ENCODE results near the gene MTMR12. TPM values are rescaled to one million over a fixed set of nuclear protein-coding genes. Genes with fewer than 3 reads are reported as not detected.

MTMR12 gene
- total and polyA plus RNA-seq, 4 donors, result 7.8 to 43.3 (median 23.8) TPM

GRCh38 chr5:32319926-32320543 is 7.3 kb upstream of the MTMR12 start:
- ATAC-seq (ENCODE audit: insufficient read depth, low FRiP score) (no peak), DNase-seq (no peak)
- H3K4me1 ChIP-seq (ENCODE audit: control insufficient read depth in 5 of 5, insufficient read depth in 5 of 5, low read length in 5 of 5), result peaks cover 0 to 5% (median 0%) of the 10 kb centered on the region in 5 donors
- peaks cover 0 to 3% (median 0%) of the 10 kb centered on the region in 4 donors for H3K9me3 ChIP-seq (ENCODE audit: control insufficient read depth in 4 of 4, insufficient read depth in 3 of 4, low read length in 3 of 4)
- H3K9ac ChIP-seq (ENCODE audit: insufficient read depth in 1 of 2, low read length in 2 of 2), result no peak overlapping the region
- no peak overlapping the region for H3K27ac ChIP-seq (ENCODE audit: low read depth in 1 of 2, low read length in 1 of 2)
- no peaks in the 10 kb centered on the region for H3K36me3 ChIP-seq (ENCODE audit: control insufficient read depth in 4 of 4, insufficient read depth in 4 of 4, low read length in 4 of 4)
- no peak overlapping the region for H3K4me3 ChIP-seq
- no peak for TF ChIP-seq CTCF (IDR thresholded peaks at IDR 0.05; ENCODE audit: control extremely low read depth, extremely low read depth)
- no peaks in the 10 kb centered on the region for H3K27me3 ChIP-seq (ENCODE audit: control insufficient read depth in 3 of 3, insufficient read depth in 3 of 3, low read length in 2 of 3)
- WGBS, 2 donors, result 82 to 86% methylated on average over 6 to 7 of the region's 7 CpGs

- no peak for ATAC-seq (ENCODE audit: insufficient read depth, low FRiP score)
- H3K9me3 ChIP-seq (ENCODE audit: control insufficient read depth in 4 of 4, insufficient read depth in 3 of 4, low read length in 3 of 4), result peaks cover 0 to 3% (median 0%) of the 10 kb centered on the region in 4 donors
- peaks cover 0 to 5% (median 0%) of the 10 kb centered on the region in 5 donors for H3K4me1 ChIP-seq (ENCODE audit: control insufficient read depth in 5 of 5, insufficient read depth in 5 of 5, low read length in 5 of 5)
- H3K27ac ChIP-seq (ENCODE audit: low read depth in 1 of 2, low read length in 1 of 2), result no peak overlapping the region
- H3K4me3 ChIP-seq, result no peak overlapping the region
- no peaks in the 10 kb centered on the region for H3K27me3 ChIP-seq (ENCODE audit: control insufficient read depth in 3 of 3, insufficient read depth in 3 of 3, low read length in 2 of 3)
- no peak overlapping the region for H3K9ac ChIP-seq (ENCODE audit: insufficient read depth in 1 of 2, low read length in 2 of 2)
- 87 to 90% methylated on average over 7 of the region's 7 CpGs for WGBS, 2 donors
- TF ChIP-seq CTCF (IDR thresholded peaks at IDR 0.05; ENCODE audit: control extremely low read depth, extremely low read depth), result no peak
- DNase-seq, result no peak
- no peaks in the 10 kb centered on the region for H3K36me3 ChIP-seq (ENCODE audit: control insufficient read depth in 4 of 4, insufficient read depth in 4 of 4, low read length in 4 of 4)
Measured at GRCh38 chr5:32319392-32319791, 6.7 kb upstream of the MTMR12 start.

- TF ChIP-seq CTCF (IDR thresholded peaks at IDR 0.05; ENCODE audit: control extremely low read depth, extremely low read depth), result no peak
- Histone ChIP-seq H3K27me3 (ENCODE audit: control insufficient read depth in 3 of 3, insufficient read depth in 3 of 3, low read length in 2 of 3) (no peaks in the 10 kb centered on the region), H3K9me3 (ENCODE audit: control insufficient read depth in 4 of 4, insufficient read depth in 3 of 4, low read length in 3 of 4) (peaks cover 0 to 2% (median 0%) of the 10 kb centered on the region in 4 donors), H3K9ac (ENCODE audit: insufficient read depth in 1 of 2, low read length in 2 of 2) (no peak overlapping the region), H3K4me3 (no peak overlapping the region), H3K4me1 (ENCODE audit: control insufficient read depth in 5 of 5, insufficient read depth in 5 of 5, low read length in 5 of 5) (peaks cover 0 to 5% (median 0%) of the 10 kb centered on the region in 5 donors), H3K27ac (ENCODE audit: low read depth in 1 of 2, low read length in 1 of 2) (no peak overlapping the region), H3K36me3 (ENCODE audit: control insufficient read depth in 4 of 4, insufficient read depth in 4 of 4, low read length in 4 of 4) (no peaks in the 10 kb centered on the region)
- no peak for ATAC-seq (ENCODE audit: insufficient read depth, low FRiP score)
- 85 to 89% methylated on average over 7 of the region's 7 CpGs for WGBS, 2 donors
- no peak for DNase-seq
Measured at GRCh38 chr5:32317041-32317440, 4.3 kb upstream of the MTMR12 start.
